DOHH2 (cell line): ENCODE results near the gene EPX.

Experiments
- H3F3A ChIP-seq: fragments of 200-600 bp; sonication (generic), shearing (Covaris generic); 2 replicates; pipeline ENCODE4 v1.6.0; 2016; ENCODE audit warnings: antibody characterized with exemption, mild to moderate bottlenecking; ENCODE audit not compliant: control insufficient read depth, insufficient read depth
- H3K27ac ChIP-seq: fragments of 200-600 bp; sonication (generic); 2 replicates; pipeline ENCODE4 v1.5.1; 2014; ENCODE audit warnings: low read depth, mild to moderate bottlenecking, low read length, moderate library complexity
- H3K27me3 ChIP-seq: fragments of 200-600 bp; sonication (generic); 2 replicates; pipeline ENCODE4 v1.6.1; 2014; ENCODE audit warnings: mild to moderate bottlenecking, low read length, mixed read lengths; ENCODE audit not compliant: control insufficient read depth
- H3K36me3 ChIP-seq: fragments of 200-600 bp; sonication (generic); 2 replicates; pipeline ENCODE4 v1.6.1; 2014; ENCODE audit warnings: mild to moderate bottlenecking, low read length, moderate library complexity, mixed read lengths; ENCODE audit not compliant: control insufficient read depth
- H3K4me1 ChIP-seq: fragments of 200-600 bp; sonication (generic); 2 replicates; pipeline ENCODE4 v1.6.1; 2014; ENCODE audit warnings: mild to moderate bottlenecking, low read length, mixed read lengths; ENCODE audit not compliant: control insufficient read depth
- H3K4me2 ChIP-seq: fragments of 200-600 bp; sonication (generic); 2 replicates; pipeline ENCODE4 v1.6.0; 2014; ENCODE audit warnings: mild to moderate bottlenecking, low read length, moderate library complexity
- H3K4me3 ChIP-seq: fragments of 200-600 bp; sonication (generic); 2 replicates; pipeline ENCODE4 v1.5.1; 2014; ENCODE audit warnings: mild to moderate bottlenecking, low read length, mixed read lengths
- H3K79me2 ChIP-seq: fragments of 200-600 bp; sonication (generic); 2 replicates; pipeline ENCODE4 v1.6.1; 2014; ENCODE audit warnings: mild to moderate bottlenecking, low read length, mixed read lengths; ENCODE audit not compliant: control insufficient read depth
- H3K9me2 ChIP-seq: fragments of 200-600 bp; sonication (generic); replicated peaks from 2 replicates; pipeline ENCODE4 v1.6.1; 2014; ENCODE audit warnings: mild to moderate bottlenecking, low read length, mixed read lengths; ENCODE audit not compliant: control insufficient read depth
- H3K9me3 ChIP-seq: fragments of 200-600 bp; sonication (generic); 2 replicates; pipeline ENCODE4 v1.6.1; 2014; ENCODE audit warnings: antibody characterized with exemption, low read length, mixed read lengths; ENCODE audit not compliant: control insufficient read depth, insufficient read depth
- H4K20me1 ChIP-seq: fragments of 200-600 bp; sonication (generic); 2 replicates; pipeline ENCODE4 v1.6.0; 2014; ENCODE audit warnings: low read depth, mild to moderate bottlenecking, antibody characterized with exemption, low read length, moderate library complexity; ENCODE audit not compliant: control insufficient read depth, insufficient read depth
- CTCF ChIP-seq: fragments of 200-600 bp; sonication (generic); IDR thresholded peaks from one replicate; pipeline ENCODE4 v1.5.1; 2014; ENCODE audit warnings: antibody characterized with exemption, mild to moderate bottlenecking, low read depth, low read length; ENCODE audit not compliant: poor library complexity, severe bottlenecking
- EZH2phosphoT487 ChIP-seq: fragments of 200-600 bp; sonication (generic); IDR thresholded peaks from 2 replicates; pipeline ENCODE4 v1.6.1; 2017; ENCODE audit warnings: borderline replicate concordance, mild to moderate bottlenecking, antibody characterized with exemption, low read length, moderate library complexity, mixed read lengths

EPX gene

DNA sequence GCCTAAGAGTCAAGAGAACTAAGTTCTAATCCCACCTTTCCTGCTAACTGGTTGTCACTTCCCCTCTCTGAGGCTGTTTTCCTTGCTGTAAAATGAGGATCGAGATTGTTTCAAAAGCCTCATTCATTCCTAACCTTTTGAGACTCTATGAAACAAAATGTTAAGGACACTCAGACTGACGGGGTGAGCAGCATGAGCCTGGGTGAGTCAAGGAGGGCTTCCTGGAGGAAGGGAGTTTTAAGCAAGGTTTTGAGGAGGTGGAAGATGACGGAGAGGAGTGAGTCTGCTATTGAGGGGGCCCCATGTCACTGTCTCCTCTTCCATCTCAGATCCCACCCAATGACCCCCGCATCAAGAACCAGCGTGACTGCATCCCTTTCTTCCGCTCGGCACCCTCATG is 4.1 kb downstream of the EPX start:
- Histone ChIP-seq H4K20me1 (no peaks in the 10 kb centered on the region; the same call in 1 of the 2 replicates), H3K36me3 (no peaks in the 10 kb centered on the region), H3K9me2 (no peaks in the 10 kb centered on the region), H3F3A (no peaks in the 10 kb centered on the region), H3K9me3 (no peaks in the 10 kb centered on the region), H3K27ac (no peak overlapping the region), H3K79me2 (no peaks in the 10 kb centered on the region), H3K27me3 (0 out of 2 replicates have a peak, but pooled peaks cover 5% of the 10 kb centered on the region), H3K4me2 (no peak overlapping the region), H3K4me3 (no peak overlapping the region), H3K4me1 (no peaks in the 10 kb centered on the region)
- TF ChIP-seq CTCF (no peak), EZH2phosphoT487 (no peak)

DNA sequence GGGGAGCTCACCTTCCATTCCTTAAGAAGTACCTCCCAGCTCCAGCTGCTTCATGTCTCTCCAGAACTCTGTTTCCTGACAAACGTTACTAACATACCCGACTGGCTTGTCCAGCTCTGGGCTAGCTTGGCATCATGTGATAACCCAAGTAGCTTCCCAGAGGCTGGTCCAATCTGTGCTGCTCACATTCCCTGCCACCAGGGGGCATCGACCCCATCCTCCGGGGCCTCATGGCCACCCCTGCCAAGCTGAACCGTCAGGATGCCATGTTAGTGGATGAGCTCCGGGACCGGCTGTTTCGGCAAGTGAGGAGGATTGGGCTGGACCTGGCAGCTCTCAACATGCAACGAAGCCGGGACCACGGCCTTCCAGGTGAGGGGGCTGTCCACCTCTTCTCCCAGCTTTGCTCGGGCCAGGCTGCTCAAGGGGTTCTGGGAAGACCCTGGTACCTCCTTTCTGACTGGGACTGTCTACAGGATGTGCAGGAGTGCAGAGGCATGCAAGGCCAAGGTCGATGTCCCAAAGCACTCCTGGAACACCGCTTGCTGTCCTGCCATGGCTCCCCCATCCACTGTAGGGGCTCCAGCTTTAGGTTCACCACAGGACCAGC is 7.6 kb downstream of the EPX start:
- no peaks in the 10 kb centered on the region for H3K9me3 ChIP-seq
- H3K27me3 ChIP-seq = 0 out of 2 replicates have a peak, but pooled peaks cover 5% of the 10 kb centered on the region
- H3K36me3 ChIP-seq = no peaks in the 10 kb centered on the region
- no peaks in the 10 kb centered on the region for H3K79me2 ChIP-seq
- H3F3A ChIP-seq = no peaks in the 10 kb centered on the region
- H3K4me1 ChIP-seq = no peaks in the 10 kb centered on the region
- peak; percentile 83 for TF ChIP-seq CTCF
- no peak for TF ChIP-seq EZH2phosphoT487
- no peak overlapping the region for H3K4me3 ChIP-seq
- H3K27ac ChIP-seq = no peak overlapping the region
- H3K9me2 ChIP-seq = no peaks in the 10 kb centered on the region
- H4K20me1 ChIP-seq = no peaks in the 10 kb centered on the region
- H3K4me2 ChIP-seq = no peak overlapping the region

DNA sequence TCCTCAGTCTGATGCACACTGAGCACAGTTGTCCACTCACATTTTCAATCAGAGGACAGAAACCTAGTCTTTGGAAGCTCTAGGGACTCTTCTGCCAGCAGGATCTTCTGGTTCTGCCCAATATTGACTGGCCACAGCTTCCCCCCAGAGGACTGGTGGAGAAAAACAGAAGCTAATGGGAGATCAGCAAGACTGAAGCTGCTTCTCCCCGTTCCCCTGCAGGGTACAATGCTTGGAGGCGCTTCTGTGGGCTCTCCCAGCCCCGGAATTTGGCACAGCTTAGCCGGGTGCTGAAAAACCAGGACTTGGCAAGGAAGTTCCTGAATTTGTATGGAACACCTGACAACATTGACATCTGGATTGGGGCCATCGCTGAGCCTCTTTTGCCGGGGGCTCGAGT is 10.3 kb downstream of the EPX start:
- H3K9me3 ChIP-seq = no peaks in the 10 kb centered on the region

More for the DNA sequence above, 10.3 kb downstream of the EPX start:
- H3K36me3 ChIP-seq = no peaks in the 10 kb centered on the region; the same call in 1 of the 2 replicates
- H3K79me2 ChIP-seq = no peaks in the 10 kb centered on the region
- no peaks in the 10 kb centered on the region for H3K9me2 ChIP-seq
- H3F3A ChIP-seq = no peaks in the 10 kb centered on the region
- no peak overlapping the region for H3K27ac ChIP-seq
- H3K4me1 ChIP-seq = no peaks in the 10 kb centered on the region
- H4K20me1 ChIP-seq = no peaks in the 10 kb centered on the region
- TF ChIP-seq EZH2phosphoT487 (no peak), CTCF (no peak)
- H3K4me2 ChIP-seq = no peak overlapping the region
- H3K4me3 ChIP-seq = no peak overlapping the region
- H3K27me3 ChIP-seq = 0 out of 2 replicates have a peak, but pooled peaks cover 5% of the 10 kb centered on the region
